SK-N-SH (cell line): ENCODE measurements around the gene FNDC3B. TPM values are rescaled to one million over a fixed set of nuclear protein-coding genes. Genes with fewer than 3 reads are reported as not detected.

Source experiments
- CTCF ChIA-PET: fragments of 300-600, 350-600 bp; formaldehyde crosslinking; extraction: SDS; loops from one replicate; lab custom pipeline; 2021; lab: Yijun Ruan, JAX
- POLR2A ChIA-PET: fragments of 350-600 bp; sonication (Branson Sonifier 250); formaldehyde crosslinking; extraction: SDS; loops from one replicate; lab custom pipeline; 2020; ENCODE audit warnings: antibody characterized with exemption, inconsistent platforms; lab: Yijun Ruan, JAX
- DNase-seq: peaks from one replicate; pipeline ENCODE4 v3.0.0; 2012
- H2AFZ ChIP-seq: fragments of 200-600 bp; sonication (generic); 2 replicates; pipeline ENCODE4 v1.8.1; 2016; ENCODE audit warnings: antibody characterized with exemption, mild to moderate bottlenecking, low read depth
- H3F3A ChIP-seq: fragments of 200-600 bp; sonication (generic); replicated peaks from 2 replicates; pipeline ENCODE3; 2016; ENCODE audit warnings: antibody characterized with exemption, mild to moderate bottlenecking; ENCODE audit not compliant: insufficient read depth
- H3K27ac ChIP-seq, 2 experiments: fragments of 200-500 bp in 1 of 2; fragments of 200-600 bp in 1 of 2; sonication (Bioruptor generic) in 1 of 2; sonication (generic), shearing (Covaris generic) in 1 of 2; 2 replicates each; pipeline versions ENCODE4 v1.5.1 to v1.6.1; 2014 to 2016; ENCODE audit warnings: low read depth in 2 of 2, inconsistent platforms in 1 of 2, low read length in 1 of 2, mild to moderate bottlenecking in 1 of 2, mixed read lengths in 1 of 2
- H3K27me3 ChIP-seq: fragments of 200-600 bp; sonication (generic), shearing (Covaris generic); 2 replicates; pipeline ENCODE4 v1.6.1; 2016; ENCODE audit warnings: mixed run types; ENCODE audit not compliant: insufficient read depth
- H3K36me3 ChIP-seq, 2 experiments: fragments of 200-500 bp in 1 of 2; fragments of 200-600 bp in 1 of 2; sonication (Bioruptor generic) in 1 of 2; sonication (generic) in 1 of 2; replicated peaks in 1 of 2; 2 replicates each; pipeline versions ENCODE3 to v1.5.1; 2014 to 2016; ENCODE audit warnings: low read length in 1 of 2, mild to moderate bottlenecking in 1 of 2; ENCODE audit not compliant: insufficient read depth in 2 of 2, control insufficient read depth in 1 of 2
- H3K4me1 ChIP-seq, 2 experiments: fragments of 200-500 bp in 1 of 2; fragments of 200-600 bp in 1 of 2; sonication (Bioruptor generic) in 1 of 2; sonication (generic), shearing (Covaris generic) in 1 of 2; 2 replicates each; pipeline versions ENCODE4 v1.5.1 to v1.6.1; 2014 to 2016; ENCODE audit warnings: low read depth in 1 of 2, low read length in 1 of 2, mixed run types in 1 of 2; ENCODE audit not compliant: insufficient read depth in 2 of 2, control insufficient read depth in 1 of 2
- H3K4me2 ChIP-seq: fragments of 200-600 bp; sonication (generic), shearing (Covaris generic); 2 replicates; pipeline ENCODE4 v1.6.1; 2017; ENCODE audit warnings: mixed run types
- H3K4me3 ChIP-seq, 2 experiments: fragments of 200-500 bp in 1 of 2; fragments of 200-600 bp in 1 of 2; sonication (Bioruptor generic) in 1 of 2; sonication (generic), shearing (Covaris generic) in 1 of 2; 2 replicates each; pipeline versions ENCODE4 v1.5.1 to v1.8.1; 2014 to 2016; ENCODE audit warnings: low read depth in 2 of 2, inconsistent platforms in 1 of 2, low read length in 1 of 2, mild to moderate bottlenecking in 1 of 2, mixed read lengths in 1 of 2, moderate library complexity in 1 of 2
- H3K79me2 ChIP-seq: fragments of 200-600 bp; sonication (generic); 2 replicates; pipeline ENCODE4 v1.8.1; 2017; ENCODE audit warnings: mild to moderate bottlenecking; ENCODE audit not compliant: insufficient read depth
- H3K9ac ChIP-seq: fragments of 200-600 bp; sonication (generic); 2 replicates; pipeline ENCODE4 v1.6.1; 2017; ENCODE audit warnings: mixed run types
- H3K9me2 ChIP-seq: fragments of 200-600 bp; sonication (generic); 2 replicates; pipeline ENCODE4 v1.6.1; 2017; ENCODE audit warnings: mixed run types
- H3K9me3 ChIP-seq: fragments of 200-600 bp; sonication (generic); 2 replicates; pipeline ENCODE4 v1.6.1; 2017; ENCODE audit warnings: mixed run types, mild to moderate bottlenecking, moderate library complexity
- H4K20me1 ChIP-seq: fragments of 200-600 bp; sonication (generic); 2 replicates; pipeline ENCODE4 v1.6.1; 2017; ENCODE audit warnings: mild to moderate bottlenecking, mixed run types; ENCODE audit not compliant: insufficient read depth
- FOXJ3 ChIP-seq: sonication (generic); formaldehyde crosslinking; IDR thresholded peaks from 2 replicates; pipeline ENCODE4 v1.5.1; 2020; ENCODE audit warnings: mild to moderate bottlenecking, missing genetic modification reagents
- GABPA ChIP-seq: IDR thresholded peaks from 2 replicates; pipeline ENCODE4 v1.4.0; 2012; ENCODE audit warnings: low read depth, mild to moderate bottlenecking
- MEF2A ChIP-seq: IDR thresholded peaks from 2 replicates; pipeline ENCODE4 v1.4.0; 2012; ENCODE audit warnings: low read depth, borderline replicate concordance
- NFIC ChIP-seq: IDR thresholded peaks from 2 replicates; pipeline ENCODE4 v1.4.0; 2012; ENCODE audit warnings: borderline replicate concordance
- YY1 ChIP-seq: IDR thresholded peaks from 2 replicates; pipeline ENCODE4 v1.4.0; 2012; ENCODE audit warnings: low read depth, mild to moderate bottlenecking
- WGBS: methylation state at CpG from one replicate; pipeline ENCODE4 v1.1.6; 2017; ENCODE audit warnings: low lambda C conversion rate; 5-methylcytosine and 5-hydroxymethylcytosine counted together
- polyA plus RNA-seq, 3 experiments: library from polyadenylated mRNA; depleted of rRNA; stranded (reverse); fragments of >200 nt; gene quantifications; 2 replicates each; pipeline ENCODE4 v1.2.3, GENCODE V29; 2012
- TF ChIP-seq, protein P1 (sequence below): IDR thresholded peaks from 2 replicates; pipeline ENCODE4 v1.4.0; 2012; ENCODE audit warnings: low read depth, borderline replicate concordance
- TF ChIP-seq, protein P2 (sequence below): fragments of 150-350 bp; IDR thresholded peaks from 2 replicates; pipeline ENCODE4 v1.6.1; 2016; ENCODE audit warnings: mild to moderate bottlenecking, low read depth, low read length
- TF ChIP-seq, protein P3 (sequence below): fragments of 200-600 bp; sonication (generic); IDR thresholded peaks from 2 replicates; pipeline ENCODE4 v1.6.1; 2017; ENCODE audit warnings: antibody characterized with exemption, mild to moderate bottlenecking, moderate library complexity
- TF ChIP-seq, protein P4 (sequence below): IDR thresholded peaks from 2 replicates; pipeline ENCODE4 v1.6.1; 2012; ENCODE audit warnings: mild to moderate bottlenecking, low read depth, low read length, moderate library complexity

The FNDC3B gene
- polyA plus RNA-seq, 1 of the 3 experiments (the other 2 are of a cell fraction) = 10.4 TPM

DNA sequence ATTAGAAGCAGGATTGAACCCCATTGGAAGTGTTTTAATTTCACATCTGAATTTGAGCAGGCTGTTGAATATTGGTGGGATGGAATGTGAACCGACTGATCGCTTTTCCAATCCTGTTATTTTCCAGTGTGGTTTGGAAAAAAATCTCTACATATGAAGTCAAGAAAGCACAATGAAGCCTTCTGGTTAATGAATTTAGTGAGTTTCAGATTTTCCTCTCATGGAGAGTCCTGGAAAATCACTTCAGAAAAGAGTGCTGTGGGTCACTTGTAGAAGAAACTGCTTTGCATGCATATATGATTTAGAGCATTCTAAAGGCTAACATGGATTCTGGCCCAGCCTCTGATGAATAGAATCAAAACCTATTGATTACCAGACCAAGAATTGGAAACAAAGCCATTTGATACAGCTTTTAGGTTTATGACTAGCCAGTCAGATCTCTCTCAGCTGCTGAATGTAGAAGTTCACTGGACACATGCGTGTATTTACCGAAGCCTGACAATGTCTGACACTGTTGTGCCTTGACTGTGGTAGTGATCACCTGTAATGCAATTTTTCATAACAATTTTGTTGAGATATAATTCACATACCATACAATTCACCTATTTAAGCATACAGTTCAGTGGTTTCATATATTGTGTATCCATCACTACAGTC lies 121.9 kb downstream of the FNDC3B start:
- Histone ChIP-seq H3K79me2 (peaks cover 99% of the 10 kb centered on the region), H4K20me1 (peaks cover 26% of the 10 kb centered on the region; the same call in 1 of the 2 replicates), H3K4me3 (no peak overlapping the region), H3K27ac (no peak overlapping the region), H3F3A (no peaks in the 10 kb centered on the region), H3K9ac (no peak overlapping the region), H3K9me3 (no peaks in the 10 kb centered on the region), H3K4me1 (peaks cover 4 to 20% of the 10 kb centered on the region in 2 experiments), H3K36me3 (peaks cover 0 to 10% of the 10 kb centered on the region in 2 experiments), H3K9me2 (no peaks in the 10 kb centered on the region), H3K27me3 (no peaks in the 10 kb centered on the region), H2AFZ (no peak overlapping the region), H3K4me2 (no peak overlapping the region)
- ChIA-PET POLR2A (no interaction called here), CTCF (interaction anchor here (0.6 kb wide), 1 partner anchor 25 kb away, joined by 3 read pairs; no protein-coding TSS in a partner anchor)
- 99% methylated on average over 4 of the region's 4 CpGs for WGBS
- no peak for DNase-seq
- TF ChIP-seq, protein P1, sequence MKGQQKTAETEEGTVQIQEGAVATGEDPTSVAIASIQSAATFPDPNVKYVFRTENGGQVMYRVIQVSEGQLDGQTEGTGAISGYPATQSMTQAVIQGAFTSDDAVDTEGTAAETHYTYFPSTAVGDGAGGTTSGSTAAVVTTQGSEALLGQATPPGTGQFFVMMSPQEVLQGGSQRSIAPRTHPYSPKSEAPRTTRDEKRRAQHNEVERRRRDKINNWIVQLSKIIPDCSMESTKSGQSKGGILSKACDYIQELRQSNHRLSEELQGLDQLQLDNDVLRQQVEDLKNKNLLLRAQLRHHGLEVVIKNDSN = no peak
- TF ChIP-seq MEF2A (no peak), NFIC (no peak), GABPA (no peak)
- TF ChIP-seq, protein P2, sequence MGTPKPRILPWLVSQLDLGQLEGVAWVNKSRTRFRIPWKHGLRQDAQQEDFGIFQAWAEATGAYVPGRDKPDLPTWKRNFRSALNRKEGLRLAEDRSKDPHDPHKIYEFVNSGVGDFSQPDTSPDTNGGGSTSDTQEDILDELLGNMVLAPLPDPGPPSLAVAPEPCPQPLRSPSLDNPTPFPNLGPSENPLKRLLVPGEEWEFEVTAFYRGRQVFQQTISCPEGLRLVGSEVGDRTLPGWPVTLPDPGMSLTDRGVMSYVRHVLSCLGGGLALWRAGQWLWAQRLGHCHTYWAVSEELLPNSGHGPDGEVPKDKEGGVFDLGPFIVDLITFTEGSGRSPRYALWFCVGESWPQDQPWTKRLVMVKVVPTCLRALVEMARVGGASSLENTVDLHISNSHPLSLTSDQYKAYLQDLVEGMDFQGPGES = no peak
- TF ChIP-seq, protein P3, sequence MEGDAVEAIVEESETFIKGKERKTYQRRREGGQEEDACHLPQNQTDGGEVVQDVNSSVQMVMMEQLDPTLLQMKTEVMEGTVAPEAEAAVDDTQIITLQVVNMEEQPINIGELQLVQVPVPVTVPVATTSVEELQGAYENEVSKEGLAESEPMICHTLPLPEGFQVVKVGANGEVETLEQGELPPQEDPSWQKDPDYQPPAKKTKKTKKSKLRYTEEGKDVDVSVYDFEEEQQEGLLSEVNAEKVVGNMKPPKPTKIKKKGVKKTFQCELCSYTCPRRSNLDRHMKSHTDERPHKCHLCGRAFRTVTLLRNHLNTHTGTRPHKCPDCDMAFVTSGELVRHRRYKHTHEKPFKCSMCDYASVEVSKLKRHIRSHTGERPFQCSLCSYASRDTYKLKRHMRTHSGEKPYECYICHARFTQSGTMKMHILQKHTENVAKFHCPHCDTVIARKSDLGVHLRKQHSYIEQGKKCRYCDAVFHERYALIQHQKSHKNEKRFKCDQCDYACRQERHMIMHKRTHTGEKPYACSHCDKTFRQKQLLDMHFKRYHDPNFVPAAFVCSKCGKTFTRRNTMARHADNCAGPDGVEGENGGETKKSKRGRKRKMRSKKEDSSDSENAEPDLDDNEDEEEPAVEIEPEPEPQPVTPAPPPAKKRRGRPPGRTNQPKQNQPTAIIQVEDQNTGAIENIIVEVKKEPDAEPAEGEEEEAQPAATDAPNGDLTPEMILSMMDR = no peak

DNA sequence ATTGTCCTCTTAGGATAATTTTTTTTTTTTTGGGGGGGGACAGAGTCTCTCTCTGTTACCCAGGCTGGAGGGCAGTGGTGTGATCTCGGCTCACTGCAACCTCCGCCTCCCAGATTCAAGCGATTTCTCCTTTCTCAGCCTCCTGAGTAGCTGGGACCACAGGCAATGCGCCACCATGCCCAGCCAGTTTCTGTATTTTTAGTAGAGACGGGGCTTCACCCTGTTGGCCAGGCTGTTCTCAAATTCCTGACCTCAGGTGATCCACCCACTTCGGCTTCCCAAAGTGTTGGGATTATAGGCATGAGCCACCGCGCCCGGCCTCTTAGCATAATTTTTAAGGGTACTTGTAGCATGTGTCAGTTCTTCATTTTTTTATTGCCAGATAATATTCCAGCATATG lies 122.6 kb downstream of the FNDC3B start:
- no peak overlapping the region for H3K9ac ChIP-seq
- TF ChIP-seq FOXJ3 = no peak
- no peak for TF ChIP-seq YY1
- TF ChIP-seq MEF2A = no peak
- TF ChIP-seq, protein P4, sequence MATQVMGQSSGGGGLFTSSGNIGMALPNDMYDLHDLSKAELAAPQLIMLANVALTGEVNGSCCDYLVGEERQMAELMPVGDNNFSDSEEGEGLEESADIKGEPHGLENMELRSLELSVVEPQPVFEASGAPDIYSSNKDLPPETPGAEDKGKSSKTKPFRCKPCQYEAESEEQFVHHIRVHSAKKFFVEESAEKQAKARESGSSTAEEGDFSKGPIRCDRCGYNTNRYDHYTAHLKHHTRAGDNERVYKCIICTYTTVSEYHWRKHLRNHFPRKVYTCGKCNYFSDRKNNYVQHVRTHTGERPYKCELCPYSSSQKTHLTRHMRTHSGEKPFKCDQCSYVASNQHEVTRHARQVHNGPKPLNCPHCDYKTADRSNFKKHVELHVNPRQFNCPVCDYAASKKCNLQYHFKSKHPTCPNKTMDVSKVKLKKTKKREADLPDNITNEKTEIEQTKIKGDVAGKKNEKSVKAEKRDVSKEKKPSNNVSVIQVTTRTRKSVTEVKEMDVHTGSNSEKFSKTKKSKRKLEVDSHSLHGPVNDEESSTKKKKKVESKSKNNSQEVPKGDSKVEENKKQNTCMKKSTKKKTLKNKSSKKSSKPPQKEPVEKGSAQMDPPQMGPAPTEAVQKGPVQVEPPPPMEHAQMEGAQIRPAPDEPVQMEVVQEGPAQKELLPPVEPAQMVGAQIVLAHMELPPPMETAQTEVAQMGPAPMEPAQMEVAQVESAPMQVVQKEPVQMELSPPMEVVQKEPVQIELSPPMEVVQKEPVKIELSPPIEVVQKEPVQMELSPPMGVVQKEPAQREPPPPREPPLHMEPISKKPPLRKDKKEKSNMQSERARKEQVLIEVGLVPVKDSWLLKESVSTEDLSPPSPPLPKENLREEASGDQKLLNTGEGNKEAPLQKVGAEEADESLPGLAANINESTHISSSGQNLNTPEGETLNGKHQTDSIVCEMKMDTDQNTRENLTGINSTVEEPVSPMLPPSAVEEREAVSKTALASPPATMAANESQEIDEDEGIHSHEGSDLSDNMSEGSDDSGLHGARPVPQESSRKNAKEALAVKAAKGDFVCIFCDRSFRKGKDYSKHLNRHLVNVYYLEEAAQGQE = no peak
- ChIA-PET POLR2A (no interaction called here), CTCF (no interaction called here)
- H3K4me3 ChIP-seq = no peak overlapping the region
- peaks cover 2 to 13% of the 10 kb centered on the region in 2 experiments; a peak in 3 of 4 replicates for H3K4me1 ChIP-seq
- H3K79me2 ChIP-seq = peaks cover 99% of the 10 kb centered on the region
- no peaks in the 10 kb centered on the region for H3K9me3 ChIP-seq
- no peak for DNase-seq
- no peaks in the 10 kb centered on the region for H3F3A ChIP-seq
- H3K27ac ChIP-seq = no peak overlapping the region
- H3K27me3 ChIP-seq = no peaks in the 10 kb centered on the region
- peaks cover 26% of the 10 kb centered on the region; the same call in 1 of the 2 replicates for H4K20me1 ChIP-seq
- H3K36me3 ChIP-seq = peaks cover 0 to 10% of the 10 kb centered on the region in 2 experiments
- no peak overlapping the region for H2AFZ ChIP-seq
- WGBS = 98% methylated on average over 9 of the region's 9 CpGs
- no peak overlapping the region for H3K4me2 ChIP-seq
- no peaks in the 10 kb centered on the region for H3K9me2 ChIP-seq
